ENCODE data around the gene NKAIN4. TPM values are rescaled to one million over a fixed set of nuclear protein-coding genes. Genes with fewer than 3 reads are reported as not detected.

Gene NKAIN4
- total RNA-seq, 1 experiment from 2014 or later, result not detected

GRCh38 chr20:63217706-63218105 is 36.6 kb downstream of the NKAIN4 start:
- BruUV-seq (replicated peaks), result no TSS peak
- peaks cover 30% of the 10 kb centered on the region for H3K79me2 ChIP-seq (ENCODE audit: low read depth)
- no peaks in the 10 kb centered on the region for H3K9me3 ChIP-seq (ENCODE audit: insufficient read depth, low read depth)
- CTCF ChIA-PET, result interaction anchor here (0.6 kb wide), 1 partner anchor 15 kb away, joined by 4 read pairs; no protein-coding TSS in a partner anchor
- peaks cover 17% of the 10 kb centered on the region for H3K27me3 ChIP-seq (ENCODE audit: insufficient read depth, low read depth)
- H3K9me2 ChIP-seq (ENCODE audit: insufficient read depth), result no peaks in the 10 kb centered on the region
- DNase-seq, result no peak
- H3K4me1 ChIP-seq (replicated peaks; ENCODE audit: insufficient read depth), result peaks cover 32% of the 10 kb centered on the region
- intact Hi-C loops (cut with micrococcal nuclease; ENCODE audit: unreplicated experiment), result no loop called here
- H3K4me3 ChIP-seq, result no peak overlapping the region
- peaks cover 32% of the 10 kb centered on the region for H3F3A ChIP-seq (ENCODE audit: insufficient read depth, low read depth)
- H4K20me1 ChIP-seq (ENCODE audit: insufficient read depth), result peaks cover 23% of the 10 kb centered on the region
- no peak overlapping the region for H3K27ac ChIP-seq
- H2AFZ ChIP-seq, result no peak overlapping the region
- H3K36me3 ChIP-seq (ENCODE audit: low read depth), result peaks cover 22% of the 10 kb centered on the region
- POLR2A ChIA-PET (ENCODE audit: unreplicated experiment), result no interaction called here
- H3K4me2 ChIP-seq, result no peak overlapping the region
- TF ChIP-seq, protein P1, sequence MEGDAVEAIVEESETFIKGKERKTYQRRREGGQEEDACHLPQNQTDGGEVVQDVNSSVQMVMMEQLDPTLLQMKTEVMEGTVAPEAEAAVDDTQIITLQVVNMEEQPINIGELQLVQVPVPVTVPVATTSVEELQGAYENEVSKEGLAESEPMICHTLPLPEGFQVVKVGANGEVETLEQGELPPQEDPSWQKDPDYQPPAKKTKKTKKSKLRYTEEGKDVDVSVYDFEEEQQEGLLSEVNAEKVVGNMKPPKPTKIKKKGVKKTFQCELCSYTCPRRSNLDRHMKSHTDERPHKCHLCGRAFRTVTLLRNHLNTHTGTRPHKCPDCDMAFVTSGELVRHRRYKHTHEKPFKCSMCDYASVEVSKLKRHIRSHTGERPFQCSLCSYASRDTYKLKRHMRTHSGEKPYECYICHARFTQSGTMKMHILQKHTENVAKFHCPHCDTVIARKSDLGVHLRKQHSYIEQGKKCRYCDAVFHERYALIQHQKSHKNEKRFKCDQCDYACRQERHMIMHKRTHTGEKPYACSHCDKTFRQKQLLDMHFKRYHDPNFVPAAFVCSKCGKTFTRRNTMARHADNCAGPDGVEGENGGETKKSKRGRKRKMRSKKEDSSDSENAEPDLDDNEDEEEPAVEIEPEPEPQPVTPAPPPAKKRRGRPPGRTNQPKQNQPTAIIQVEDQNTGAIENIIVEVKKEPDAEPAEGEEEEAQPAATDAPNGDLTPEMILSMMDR (conservative IDR thresholded peaks at IDR 0.05), result no peak
- TF ChIP-seq EZH2 (IDR thresholded peaks at IDR 0.05; ENCODE audit: low read depth), result no peak

- TF ChIP-seq, protein P1 (conservative IDR thresholded peaks at IDR 0.05), result no peak
- TF ChIP-seq EZH2 (IDR thresholded peaks at IDR 0.05; ENCODE audit: low read depth), result no peak
- H3F3A ChIP-seq (ENCODE audit: insufficient read depth, low read depth), result peaks cover 25% of the 10 kb centered on the region; the same call in 1 of the 2 replicates
- no peaks in the 10 kb centered on the region for H3K9me3 ChIP-seq (ENCODE audit: insufficient read depth, low read depth)
- H3K4me3 ChIP-seq, result peak overlapping the region; percentile 95
- ChIA-PET POLR2A (ENCODE audit: unreplicated experiment) (no interaction called here), CTCF (interaction anchor here (0.6 kb wide), 1 partner anchor 16 kb away, joined by 4 read pairs; no protein-coding TSS in a partner anchor)
- no TSS peak for BruUV-seq (replicated peaks)
- H2AFZ ChIP-seq, result peak overlapping the region; percentile 99
- H3K27ac ChIP-seq, result no peak overlapping the region
- H3K9me2 ChIP-seq (ENCODE audit: insufficient read depth), result no peaks in the 10 kb centered on the region
- no peak for DNase-seq
- H3K4me1 ChIP-seq (replicated peaks; ENCODE audit: insufficient read depth), result peaks cover 24% of the 10 kb centered on the region
- H3K36me3 ChIP-seq (ENCODE audit: low read depth), result peaks cover 30% of the 10 kb centered on the region
- intact Hi-C loops (cut with micrococcal nuclease; ENCODE audit: unreplicated experiment), result no loop called here
- peaks cover 17% of the 10 kb centered on the region for H3K27me3 ChIP-seq (ENCODE audit: insufficient read depth, low read depth)
- peaks cover 31% of the 10 kb centered on the region for H4K20me1 ChIP-seq (ENCODE audit: insufficient read depth)
- H3K79me2 ChIP-seq (ENCODE audit: low read depth), result peaks cover 37% of the 10 kb centered on the region
- H3K4me2 ChIP-seq, result peak overlapping the region; percentile 93
Measured at GRCh38 chr20:63216849-63217471, 37.3 kb downstream of the NKAIN4 start.

DNA sequence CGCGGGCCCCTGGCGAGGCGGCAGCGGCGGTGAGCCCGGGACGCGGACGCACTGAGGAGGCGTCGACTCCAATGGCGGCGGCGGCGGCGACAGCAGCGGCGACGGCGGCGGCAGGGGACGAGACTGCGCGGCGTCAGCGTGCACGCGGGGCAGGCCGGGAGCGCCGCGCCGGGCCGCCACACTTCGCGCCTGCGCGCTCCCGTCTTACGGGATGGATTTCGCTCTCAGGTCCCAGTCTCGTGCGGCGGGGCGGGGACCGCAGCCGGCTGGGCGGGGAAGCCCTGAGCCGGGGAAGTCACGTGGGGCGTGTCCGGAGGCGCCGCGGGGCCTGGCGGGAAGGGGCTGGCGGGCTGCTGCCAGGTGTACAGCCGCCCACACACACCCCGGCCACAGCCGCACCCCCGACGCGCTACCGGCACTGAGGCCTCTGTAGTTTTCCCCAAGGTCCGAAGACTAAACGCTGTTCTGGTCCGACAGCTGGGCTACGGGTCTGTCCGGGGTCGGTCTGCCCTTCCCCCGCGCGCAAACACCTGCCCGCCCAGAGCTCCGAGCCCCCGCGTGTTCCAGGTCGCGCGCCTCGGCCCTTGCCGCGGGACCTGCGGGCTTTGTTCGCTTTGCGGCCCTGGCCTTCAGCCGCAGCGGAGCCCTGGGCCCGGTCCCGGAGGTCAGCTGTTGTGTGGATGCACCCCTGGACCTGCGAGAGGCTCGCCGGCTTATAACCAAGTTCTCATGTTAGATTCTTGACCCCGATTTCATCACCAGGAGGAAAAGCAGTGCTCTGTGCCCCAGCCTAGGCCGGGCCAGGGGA is 38.0 kb downstream of the NKAIN4 start, which contains the start of gene YTHDF1:
Gene YTHDF1, minus strand, starts transcription at position 91 of the 808 bp plus-strand sequence. CDS start 239 bp downstream, outside the sequence.
- H3K27ac ChIP-seq, result peak within 1 kb of the TSS; percentile 31; the same call in 1 of the 2 replicates
- peak within 1 kb of the TSS; percentile 95 for H3K4me3 ChIP-seq
- peaks cover 36% of the 10 kb centered on the region for H4K20me1 ChIP-seq (ENCODE audit: insufficient read depth)
- peaks cover 44% of the 10 kb centered on the region for H3K79me2 ChIP-seq (ENCODE audit: low read depth)
- peaks cover 17% of the 10 kb centered on the region for H3K27me3 ChIP-seq (ENCODE audit: insufficient read depth, low read depth)
- CTCF ChIA-PET, result no interaction called here
- H3K9me2 ChIP-seq (ENCODE audit: insufficient read depth), result no peaks in the 10 kb centered on the region
- H3K4me2 ChIP-seq, result peak within 1 kb of the TSS; percentile 93
- H3K4me1 ChIP-seq (replicated peaks; ENCODE audit: insufficient read depth), result peaks cover 23% of the 10 kb centered on the region
- TSS peak; percentile 89 for BruUV-seq (replicated peaks)
- H3F3A ChIP-seq (ENCODE audit: insufficient read depth, low read depth), result peaks cover 23% of the 10 kb centered on the region; the same call in 1 of the 2 replicates
- peak within 1 kb of the TSS; percentile 99 for H2AFZ ChIP-seq
- H3K9me3 ChIP-seq (ENCODE audit: insufficient read depth, low read depth), result no peaks in the 10 kb centered on the region
- DNase-seq, result peak; percentile 90 to 99
- no peak for TF ChIP-seq EZH2 (IDR thresholded peaks at IDR 0.05; ENCODE audit: low read depth)
- TF ChIP-seq, protein P1 (conservative IDR thresholded peaks at IDR 0.05), result no peak
- H3K36me3 ChIP-seq (ENCODE audit: low read depth), result peaks cover 34% of the 10 kb centered on the region
- intact Hi-C loops (cut with micrococcal nuclease; ENCODE audit: unreplicated experiment), result no loop called here
- POLR2A ChIA-PET (ENCODE audit: unreplicated experiment), result no interaction called here

Data from PC-9 (cell line).